SIG-M5 treated with dmso at 0.1 percent for 504 hours (cell line): ENCODE data around the gene MACROD2.

Source experiments
- DNase-seq: peaks from one replicate; lab custom pipeline; 2025; ENCODE audit not compliant: unreplicated experiment; lab: John Stamatoyannopoulos, UW

MACROD2 gene

DNA sequence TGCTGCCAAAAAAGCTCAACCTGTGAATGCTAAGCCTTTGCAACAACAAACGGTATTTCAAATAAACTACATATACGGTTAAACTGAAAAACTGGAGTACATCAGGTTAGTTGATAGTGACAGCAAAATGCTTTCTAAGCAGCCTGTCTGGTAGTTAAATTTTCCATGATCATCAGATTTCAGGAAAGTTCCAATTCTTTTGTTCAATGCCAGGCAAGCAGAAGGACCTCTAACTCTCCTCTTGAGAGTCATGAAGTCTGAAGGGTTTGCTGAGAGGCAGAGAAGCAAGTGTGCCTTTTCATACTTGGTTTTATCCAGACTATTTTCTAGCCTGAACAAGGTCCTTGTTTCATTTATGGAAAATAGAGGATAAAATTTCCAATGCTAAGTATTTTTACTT lies 337.6 kb downstream of the MACROD2 start:
- no peak for DNase-seq

DNA sequence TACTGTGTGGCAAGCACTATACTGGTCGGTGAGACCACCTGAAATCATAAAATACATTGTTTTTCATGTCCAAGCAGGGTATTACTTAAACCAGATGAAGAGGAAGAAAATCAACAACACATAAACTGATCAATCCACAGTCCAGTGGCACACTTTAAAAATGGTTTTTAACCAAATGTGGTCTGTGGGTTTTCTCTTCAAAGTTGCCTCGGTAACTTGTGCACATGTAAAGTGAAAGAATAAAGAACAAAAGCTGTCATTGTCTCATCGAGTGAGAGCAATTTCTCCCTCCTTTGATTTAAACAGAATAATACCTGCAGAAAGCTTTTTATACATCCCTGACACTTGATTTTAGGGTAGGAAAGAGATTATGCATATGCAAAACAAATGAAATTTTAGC lies 338.4 kb downstream of the MACROD2 start:
- no peak for DNase-seq

GRCh38 chr20:14334306-14334930 lies 339.1 kb downstream of the MACROD2 start:
- DNase-seq = no peak

DNA sequence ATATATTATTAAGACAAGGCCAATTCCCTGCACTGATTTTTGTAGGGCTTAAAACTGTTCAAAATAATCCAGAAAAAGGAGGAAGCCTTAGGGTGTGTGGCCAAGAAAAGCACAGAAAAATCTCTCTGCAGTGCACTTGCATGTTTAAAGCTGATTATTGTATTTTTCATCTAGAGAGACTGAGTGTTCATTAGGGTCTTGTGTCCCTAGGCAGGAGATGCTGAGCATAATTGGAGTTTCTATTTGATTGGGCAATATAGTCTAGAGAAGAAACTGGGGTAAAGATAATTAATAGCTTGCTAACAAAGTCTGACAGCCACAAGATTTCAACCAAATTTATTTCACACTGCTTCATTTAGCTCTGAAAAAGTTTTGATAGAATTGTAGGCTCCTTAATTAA lies 339.7 kb downstream of the MACROD2 start:
- DNase-seq = no peak

DNA sequence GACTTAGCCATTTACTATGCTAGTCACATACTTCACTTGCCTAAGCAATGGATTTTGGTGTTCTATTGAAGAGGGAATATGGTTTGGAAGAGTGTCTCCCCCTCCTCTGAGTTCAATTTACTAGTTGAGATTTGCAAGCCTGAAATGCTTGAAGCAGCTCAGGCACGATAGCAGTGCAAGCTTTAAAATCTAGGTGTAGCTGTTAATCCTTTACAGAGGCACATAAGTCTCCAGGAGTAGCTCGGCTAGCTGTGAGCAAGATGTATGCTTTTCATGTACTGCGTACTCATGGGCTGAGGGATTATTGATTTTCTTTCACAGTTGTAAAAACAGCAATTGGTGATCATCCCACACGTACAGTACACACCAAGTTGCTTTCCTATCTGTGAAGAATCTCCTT lies 341.4 kb downstream of the MACROD2 start:
- no peak for DNase-seq

- DNase-seq = peak; percentile 79
Measured at GRCh38 chr20:14337400-14338171, 342.3 kb downstream of the MACROD2 start, which contains the start of gene FLRT3. FLRT3 (minus strand) TSS chr20:14337612; CDS start chr20:14327506, 10,106 bp downstream.

DNA sequence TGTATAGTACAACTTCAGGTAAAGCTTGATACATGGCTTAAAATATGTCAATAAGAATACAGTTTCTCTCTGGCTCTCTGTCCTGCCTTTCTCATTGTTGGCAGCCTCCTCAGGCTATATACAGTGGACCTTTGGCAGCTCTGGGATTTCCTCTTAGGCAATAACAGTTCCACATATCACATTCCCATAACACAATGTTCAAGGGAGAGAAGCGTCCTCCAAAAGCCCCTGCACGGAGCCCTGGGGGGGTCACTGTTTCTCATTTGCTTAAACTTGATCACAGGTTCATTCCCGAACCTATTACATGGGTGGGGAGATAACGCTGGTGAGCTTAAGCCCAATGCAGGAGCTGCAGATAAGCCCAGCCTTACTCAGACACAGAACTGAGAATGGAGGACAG lies 346.5 kb downstream of the MACROD2 start:
- no peak for DNase-seq

GRCh38 chr20:14342918-14343317 lies 347.6 kb downstream of the MACROD2 start:
- DNase-seq = no peak

GRCh38 chr20:14343491-14344065 lies 348.3 kb downstream of the MACROD2 start:
- no peak for DNase-seq

GRCh38 chr20:14344746-14345145 lies 349.4 kb downstream of the MACROD2 start:
- no peak for DNase-seq

DNA sequence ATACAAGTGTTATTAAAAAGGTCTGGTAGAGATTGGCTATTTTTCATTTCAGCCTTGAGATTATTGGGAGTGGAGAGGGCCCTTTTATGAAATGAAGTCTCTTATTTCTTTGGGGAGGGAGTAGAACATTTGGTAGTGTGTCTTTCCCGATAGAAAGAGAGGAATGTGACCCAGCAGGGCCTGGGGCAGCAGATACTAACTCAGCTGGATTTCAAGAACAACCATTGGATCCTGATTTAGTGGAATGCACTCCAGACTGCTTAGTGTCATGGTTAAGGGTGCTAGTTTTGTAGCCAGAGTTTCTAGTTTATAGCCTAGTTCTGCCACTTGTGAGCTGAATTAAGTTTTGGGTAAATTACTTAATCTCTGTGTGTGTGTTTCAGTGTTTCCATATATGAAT lies 360.5 kb downstream of the MACROD2 start:
- DNase-seq = no peak

DNA sequence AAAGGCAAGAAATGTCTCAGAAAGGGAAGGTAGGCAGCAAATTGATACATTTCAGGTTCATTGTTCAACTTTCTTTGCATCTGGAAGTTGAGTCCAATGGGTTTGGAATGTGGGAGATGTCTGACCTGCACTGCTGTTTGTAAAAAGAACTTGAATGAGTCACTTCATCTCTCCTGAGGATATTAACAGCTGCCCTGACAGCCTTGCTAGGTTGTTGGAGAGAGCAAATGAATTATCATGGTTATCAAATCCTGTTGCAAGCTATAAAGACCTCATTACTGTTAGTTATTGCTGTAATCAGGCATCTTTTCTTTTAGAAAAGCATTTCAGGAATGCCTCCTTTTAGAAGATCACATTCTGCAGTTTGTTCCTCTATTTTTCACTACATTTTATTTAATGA lies 365.1 kb downstream of the MACROD2 start:
- DNase-seq = no peak

DNA sequence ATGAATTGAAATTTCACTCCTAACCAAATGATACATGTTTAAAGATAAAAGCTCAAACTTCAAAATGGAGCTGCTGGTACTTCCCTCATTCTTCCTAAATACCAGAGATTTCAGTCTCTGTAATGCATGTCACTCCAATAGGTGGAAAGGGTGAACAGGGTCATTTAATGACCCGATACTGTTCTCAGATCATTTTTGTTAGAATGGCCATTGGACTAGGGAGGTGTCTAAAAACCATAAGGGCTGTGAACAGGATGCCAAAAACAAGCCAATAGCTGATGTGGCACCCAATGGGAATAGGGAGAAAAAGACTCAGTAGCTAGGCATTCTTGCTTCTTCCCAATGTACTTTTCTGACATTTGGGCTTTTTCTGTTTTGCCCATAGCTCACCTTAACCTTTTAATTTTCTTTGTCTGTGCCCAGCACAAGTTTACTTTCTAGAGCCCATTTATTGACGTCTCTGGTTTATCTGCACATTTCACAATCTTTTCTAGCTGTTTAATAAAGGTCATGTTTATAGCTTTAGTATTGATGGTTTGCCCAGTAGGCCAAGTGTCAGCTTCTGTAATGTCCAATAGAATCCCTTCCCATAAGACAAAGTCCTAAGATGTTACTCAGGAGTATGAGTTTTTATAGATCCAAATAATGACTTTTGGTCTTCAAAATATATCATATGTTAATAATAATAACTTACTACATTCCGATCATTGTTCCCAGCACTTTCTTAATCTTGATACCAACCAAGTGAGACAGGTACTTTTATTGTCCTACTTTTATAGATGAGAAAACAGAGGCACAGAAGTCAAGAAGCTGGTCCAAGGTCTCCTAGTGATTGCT lies 366.4 kb downstream of the MACROD2 start:
- no peak for DNase-seq

DNA sequence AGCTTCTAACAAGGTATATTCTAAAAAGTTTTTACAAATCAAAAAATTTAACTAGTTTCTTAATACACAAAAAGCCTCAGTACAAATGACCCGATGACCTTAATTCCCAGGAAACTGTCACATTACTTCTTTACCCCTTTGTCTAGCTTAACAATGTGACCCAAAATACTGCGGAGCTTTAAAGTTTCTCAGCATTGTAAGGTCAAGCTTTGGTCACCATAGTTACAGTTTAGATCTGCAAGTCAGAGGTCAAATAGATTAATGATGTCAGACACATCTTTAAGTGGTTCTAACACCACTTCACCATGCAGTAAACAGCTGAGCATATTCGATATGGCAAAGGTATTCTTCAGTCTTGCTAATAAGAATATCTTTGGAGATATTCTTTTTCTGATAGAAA lies 378.9 kb downstream of the MACROD2 start:
- no peak for DNase-seq

DNA sequence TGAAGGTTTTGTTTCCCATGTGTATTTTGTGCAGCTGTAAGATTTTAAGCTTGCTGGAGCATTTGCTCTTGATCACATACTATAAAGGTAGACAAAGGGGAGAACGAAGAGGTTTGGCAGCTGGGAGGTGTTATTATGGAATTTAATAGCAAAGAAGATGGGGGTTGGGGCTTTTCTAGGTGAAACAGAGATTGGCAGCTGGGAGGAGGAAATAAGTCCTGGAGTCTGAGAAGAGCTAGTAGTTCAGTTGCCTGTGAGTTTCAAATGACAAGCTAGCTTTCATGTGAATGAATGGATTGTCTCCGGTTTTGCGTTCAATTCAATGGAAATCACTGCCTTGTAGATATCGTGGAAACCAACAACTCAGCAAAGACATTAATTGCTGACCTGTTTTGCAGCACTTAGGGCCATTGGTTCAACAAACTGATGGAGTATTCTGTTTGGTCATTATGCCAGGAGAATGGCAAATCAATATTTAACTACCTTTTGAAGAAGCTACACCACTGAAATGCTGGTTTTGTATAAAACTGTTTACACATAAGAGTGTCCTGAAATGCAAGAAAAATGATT lies 380.2 kb downstream of the MACROD2 start:
- no peak for DNase-seq

DNA sequence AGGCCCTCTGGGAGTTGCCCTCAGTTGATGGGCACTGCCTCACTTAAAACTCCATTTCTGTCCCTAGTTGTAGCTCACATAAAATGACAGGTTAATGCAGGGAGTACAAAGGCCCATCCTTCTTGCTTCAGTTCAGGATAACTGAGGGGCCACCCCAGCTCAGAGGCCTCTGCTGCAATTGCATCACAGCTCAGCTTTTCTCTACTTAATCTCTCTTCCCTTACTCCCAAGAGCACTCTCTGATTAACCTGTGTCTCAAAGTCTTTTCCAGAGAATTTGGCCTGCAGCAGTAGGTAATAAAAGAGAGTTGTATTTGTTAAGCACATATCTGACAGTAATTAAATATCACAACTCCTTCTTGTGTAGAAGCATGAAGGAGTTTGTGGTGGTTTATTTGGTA lies 383.0 kb downstream of the MACROD2 start:
- no peak for DNase-seq

GRCh38 chr20:14383335-14383734 lies 388.0 kb downstream of the MACROD2 start:
- no peak for DNase-seq

DNA sequence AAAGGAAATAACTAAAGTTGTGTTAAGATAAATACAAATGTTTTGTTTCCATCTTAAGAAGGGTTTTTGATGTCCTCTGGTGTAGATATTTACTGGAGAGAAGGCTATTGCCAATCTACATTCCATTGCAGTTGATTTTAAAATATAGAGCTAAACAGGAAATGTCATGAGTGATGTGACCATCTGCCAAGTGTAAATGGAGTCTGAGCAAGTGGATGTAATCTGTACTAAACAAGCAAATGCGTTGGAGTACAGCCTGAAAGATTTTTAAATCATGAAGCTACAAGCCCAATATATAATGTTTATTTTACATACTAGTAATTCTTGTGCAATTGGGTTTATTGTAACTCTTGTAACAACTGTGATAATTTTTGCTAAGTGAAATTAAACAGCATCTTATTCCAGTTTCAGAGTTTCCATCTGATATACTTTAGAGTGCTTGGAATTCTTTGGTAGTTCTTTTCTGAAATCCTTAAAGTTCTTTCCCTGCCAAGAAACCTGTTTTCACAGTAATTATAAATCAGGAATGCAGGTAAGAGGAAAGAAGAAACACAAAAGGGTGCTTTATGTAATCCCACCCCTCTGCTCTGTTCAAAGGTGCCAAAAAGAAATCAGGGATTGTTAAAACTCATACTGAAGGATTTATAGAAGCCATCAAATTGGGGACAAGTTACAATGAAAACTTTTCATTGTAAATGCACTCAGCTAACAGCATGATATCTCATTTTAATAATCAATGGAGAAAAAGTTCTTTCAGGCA lies 389.3 kb downstream of the MACROD2 start:
- DNase-seq = no peak

GRCh38 chr20:14385176-14385740 lies 389.9 kb downstream of the MACROD2 start:
- DNase-seq = no peak

DNA sequence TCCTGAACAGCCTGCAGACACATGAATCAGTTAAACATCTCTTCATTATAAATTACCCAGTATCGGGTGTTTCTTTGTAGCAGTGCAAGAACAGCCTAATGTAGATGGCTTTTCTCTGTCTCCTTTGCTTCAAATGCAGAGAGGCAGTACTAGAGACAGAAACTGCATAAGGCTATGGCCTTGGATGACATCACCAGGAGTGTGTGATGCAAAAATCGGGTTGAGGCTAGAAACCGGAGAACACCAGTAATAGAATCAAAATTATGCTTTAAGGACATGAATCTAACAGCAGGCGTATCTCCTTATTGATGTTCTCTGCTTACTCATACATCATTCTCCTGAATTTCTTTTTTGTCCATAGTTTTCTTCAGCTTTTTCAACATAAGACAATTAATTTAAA lies 391.4 kb downstream of the MACROD2 start:
- DNase-seq = no peak
